HCT116 (cell line): ENCODE results near the gene CAV1.

Experiments
- EZH2 ChIP-seq: fragments of 200-600 bp; sonication (generic); IDR thresholded peaks from 2 replicates; pipeline ENCODE4 v1.6.1; 2017; ENCODE audit warnings: antibody characterized with exemption, mixed run types
- POLR2A ChIP-seq: IDR thresholded peaks from 2 replicates; pipeline ENCODE4 v1.7.0; 2011; ENCODE audit warnings: borderline replicate concordance; ENCODE audit not compliant: insufficient read depth, insufficient read length; ENCODE audit errors: extremely low read depth
- POLR2AphosphoS5 ChIP-seq: IDR thresholded peaks from 2 replicates; pipeline ENCODE4 v1.6.1; 2011; ENCODE audit warnings: mild to moderate bottlenecking, low read depth, low read length, moderate library complexity
- SIN3A ChIP-seq: IDR thresholded peaks from 2 replicates; pipeline ENCODE4 v1.6.1; 2012; ENCODE audit warnings: low read depth
- TF ChIP-seq, protein P1 (sequence below), 3 experiments: fragments of 200-600 bp in 1 of 3; sonication (generic) in 1 of 3; IDR thresholded peaks in 2 of 3; conservative IDR thresholded peaks in 1 of 3; 2 replicates each; pipeline ENCODE4 v1.5.1; 2012 to 2017; ENCODE audit warnings: low read depth in 2 of 3, low read length in 2 of 3, antibody characterized with exemption in 1 of 3, borderline replicate concordance in 1 of 3, control low read depth in 1 of 3, mild to moderate bottlenecking in 1 of 3, mixed read lengths in 1 of 3, mixed run types in 1 of 3, moderate library complexity in 1 of 3; ENCODE audit not compliant: insufficient read depth in 1 of 3
- TF ChIP-seq, protein P2 (sequence below): IDR thresholded peaks from 2 replicates; pipeline ENCODE4 v1.6.1; 2012
- TF ChIP-seq, protein P3 (sequence below): IDR thresholded peaks from 2 replicates; pipeline ENCODE4 v1.6.1; 2012

DNA sequence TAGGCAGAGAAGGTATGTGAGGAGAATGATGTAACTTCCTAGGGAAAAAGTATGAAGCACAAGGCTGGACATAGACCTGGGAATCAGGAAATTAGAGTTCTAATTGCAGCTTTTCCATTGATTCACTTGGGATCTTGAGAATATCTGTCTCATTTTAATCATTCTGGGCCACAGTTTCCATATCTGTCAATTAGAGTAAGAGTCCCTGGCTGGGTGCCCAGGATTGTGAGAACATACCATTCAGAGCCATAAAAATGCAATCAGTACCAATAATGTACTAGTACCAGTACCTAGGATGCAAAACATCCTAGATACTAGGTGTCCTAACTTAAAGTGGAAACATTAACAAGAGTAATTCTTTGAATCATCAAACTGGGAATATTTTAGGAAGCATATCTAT, 29.6 kb downstream of the CAV1 start:
- TF ChIP-seq, protein P1, sequence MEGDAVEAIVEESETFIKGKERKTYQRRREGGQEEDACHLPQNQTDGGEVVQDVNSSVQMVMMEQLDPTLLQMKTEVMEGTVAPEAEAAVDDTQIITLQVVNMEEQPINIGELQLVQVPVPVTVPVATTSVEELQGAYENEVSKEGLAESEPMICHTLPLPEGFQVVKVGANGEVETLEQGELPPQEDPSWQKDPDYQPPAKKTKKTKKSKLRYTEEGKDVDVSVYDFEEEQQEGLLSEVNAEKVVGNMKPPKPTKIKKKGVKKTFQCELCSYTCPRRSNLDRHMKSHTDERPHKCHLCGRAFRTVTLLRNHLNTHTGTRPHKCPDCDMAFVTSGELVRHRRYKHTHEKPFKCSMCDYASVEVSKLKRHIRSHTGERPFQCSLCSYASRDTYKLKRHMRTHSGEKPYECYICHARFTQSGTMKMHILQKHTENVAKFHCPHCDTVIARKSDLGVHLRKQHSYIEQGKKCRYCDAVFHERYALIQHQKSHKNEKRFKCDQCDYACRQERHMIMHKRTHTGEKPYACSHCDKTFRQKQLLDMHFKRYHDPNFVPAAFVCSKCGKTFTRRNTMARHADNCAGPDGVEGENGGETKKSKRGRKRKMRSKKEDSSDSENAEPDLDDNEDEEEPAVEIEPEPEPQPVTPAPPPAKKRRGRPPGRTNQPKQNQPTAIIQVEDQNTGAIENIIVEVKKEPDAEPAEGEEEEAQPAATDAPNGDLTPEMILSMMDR (IDR thresholded peaks at IDR 0.05 in 2 of 3, conservative IDR thresholded peaks at IDR 0.05 in 1 of 3; ENCODE audit: borderline replicate concordance in 1 of 3, insufficient read depth in 1 of 3, low read depth in 2 of 3, low read length in 2 of 3) = no peak
- no peak for TF ChIP-seq POLR2AphosphoS5
- no peak for TF ChIP-seq SIN3A
- TF ChIP-seq EZH2 = no peak
- TF ChIP-seq, protein P2, sequence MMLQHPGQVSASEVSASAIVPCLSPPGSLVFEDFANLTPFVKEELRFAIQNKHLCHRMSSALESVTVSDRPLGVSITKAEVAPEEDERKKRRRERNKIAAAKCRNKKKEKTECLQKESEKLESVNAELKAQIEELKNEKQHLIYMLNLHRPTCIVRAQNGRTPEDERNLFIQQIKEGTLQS = no peak
- no peak for TF ChIP-seq POLR2A
- TF ChIP-seq, protein P3, sequence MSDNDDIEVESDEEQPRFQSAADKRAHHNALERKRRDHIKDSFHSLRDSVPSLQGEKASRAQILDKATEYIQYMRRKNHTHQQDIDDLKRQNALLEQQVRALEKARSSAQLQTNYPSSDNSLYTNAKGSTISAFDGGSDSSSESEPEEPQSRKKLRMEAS = no peak
